Cortex of kidney (tissue), 1 donor: Measurements from ENCODE around the gene FOXC1.

Experiments
- DNase-seq: peaks from one replicate; lab custom pipeline; 2025; lab: John Stamatoyannopoulos, UW

FOXC1 gene

GRCh38 chr6:1600063-1600763, 9.5 kb upstream of the FOXC1 start:
- DNase-seq: no peak

GRCh38 chr6:1600764-1601157, 9.0 kb upstream of the FOXC1 start:
- no peak for DNase-seq

GRCh38 chr6:1601158-1602048, 8.3 kb upstream of the FOXC1 start:
- DNase-seq: no peak

DNA sequence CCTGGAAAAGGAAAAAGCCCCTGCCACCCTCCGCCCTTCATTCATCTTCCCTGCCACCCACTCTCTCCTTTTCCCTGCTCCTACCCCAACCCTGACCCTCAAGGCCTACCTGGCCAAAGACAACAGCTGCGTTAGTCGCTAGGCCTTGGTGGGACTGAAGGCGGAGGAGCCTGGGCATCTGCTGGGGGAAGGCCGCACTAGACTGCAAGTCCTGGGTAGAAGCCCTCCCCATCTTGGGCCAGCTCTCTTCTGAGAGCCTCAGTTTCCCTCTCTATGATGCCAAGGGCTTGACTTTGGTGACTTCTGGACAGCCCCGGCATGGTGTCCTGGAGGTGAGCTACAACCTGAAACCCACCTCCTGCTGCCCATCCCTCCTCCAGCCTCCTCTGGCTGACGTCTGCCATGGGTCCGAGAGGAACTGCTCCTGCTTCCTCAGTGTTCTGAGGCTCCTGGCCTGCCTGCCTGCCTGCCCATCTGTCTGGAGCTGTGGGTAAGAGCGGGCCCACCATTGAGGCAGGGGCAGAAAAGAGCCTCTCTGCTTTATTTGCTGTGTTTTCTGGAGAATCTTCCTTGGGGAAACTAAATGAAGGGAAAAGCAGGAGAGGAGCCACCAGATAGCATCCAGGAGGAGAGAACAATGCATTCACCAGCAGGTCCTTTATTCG, 7.5 kb upstream of the FOXC1 start:
- no peak for DNase-seq

- DNase-seq: no peak
These were observed 6.0 kb upstream of the FOXC1 start for GRCh38 chr6:1603708-1604107.

GRCh38 chr6:1604158-1605003, 5.3 kb upstream of the FOXC1 start:
- DNase-seq: no peak

GRCh38 chr6:1605004-1605892, 4.5 kb upstream of the FOXC1 start:
- no peak for DNase-seq

- DNase-seq: no peak
These were observed 3.6 kb upstream of the FOXC1 start for GRCh38 chr6:1605893-1606779.

- no peak for DNase-seq
These were observed 2.8 kb upstream of the FOXC1 start for GRCh38 chr6:1606780-1607515.

DNA sequence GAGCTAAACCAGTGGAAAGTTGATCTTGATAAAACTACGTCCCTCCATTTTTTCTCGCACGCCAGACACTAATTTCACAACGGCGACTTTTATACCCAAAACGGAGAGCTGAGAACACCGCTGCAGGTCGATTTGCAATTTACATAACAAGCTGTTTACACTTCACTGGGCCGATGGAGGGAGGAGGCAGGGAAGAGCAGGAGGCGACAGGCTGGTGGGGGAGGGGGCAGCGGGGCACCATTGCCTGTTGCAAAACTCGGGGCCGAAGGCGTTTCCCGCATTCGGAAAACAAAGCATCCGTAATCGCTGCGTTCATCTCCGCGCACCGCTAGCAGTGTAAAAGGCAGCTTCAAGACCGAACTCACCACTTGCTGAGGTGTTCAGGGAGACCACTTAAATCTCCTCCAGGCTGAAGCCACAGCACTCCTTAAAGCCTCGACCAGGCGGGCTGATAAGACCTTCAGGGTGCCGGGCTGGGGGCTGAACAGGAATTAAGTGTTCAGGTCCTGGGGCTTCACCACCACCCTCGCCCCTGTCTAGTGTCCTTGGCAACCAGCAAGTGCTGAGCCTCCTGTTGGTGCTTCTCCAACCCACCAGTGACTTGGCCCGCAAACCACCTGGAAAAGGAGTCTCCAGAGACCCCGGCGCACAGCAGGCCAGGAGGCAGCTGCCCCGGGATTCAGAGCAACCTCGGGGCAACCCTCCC, 2.0 kb upstream of the FOXC1 start:
- no peak for DNase-seq

DNA sequence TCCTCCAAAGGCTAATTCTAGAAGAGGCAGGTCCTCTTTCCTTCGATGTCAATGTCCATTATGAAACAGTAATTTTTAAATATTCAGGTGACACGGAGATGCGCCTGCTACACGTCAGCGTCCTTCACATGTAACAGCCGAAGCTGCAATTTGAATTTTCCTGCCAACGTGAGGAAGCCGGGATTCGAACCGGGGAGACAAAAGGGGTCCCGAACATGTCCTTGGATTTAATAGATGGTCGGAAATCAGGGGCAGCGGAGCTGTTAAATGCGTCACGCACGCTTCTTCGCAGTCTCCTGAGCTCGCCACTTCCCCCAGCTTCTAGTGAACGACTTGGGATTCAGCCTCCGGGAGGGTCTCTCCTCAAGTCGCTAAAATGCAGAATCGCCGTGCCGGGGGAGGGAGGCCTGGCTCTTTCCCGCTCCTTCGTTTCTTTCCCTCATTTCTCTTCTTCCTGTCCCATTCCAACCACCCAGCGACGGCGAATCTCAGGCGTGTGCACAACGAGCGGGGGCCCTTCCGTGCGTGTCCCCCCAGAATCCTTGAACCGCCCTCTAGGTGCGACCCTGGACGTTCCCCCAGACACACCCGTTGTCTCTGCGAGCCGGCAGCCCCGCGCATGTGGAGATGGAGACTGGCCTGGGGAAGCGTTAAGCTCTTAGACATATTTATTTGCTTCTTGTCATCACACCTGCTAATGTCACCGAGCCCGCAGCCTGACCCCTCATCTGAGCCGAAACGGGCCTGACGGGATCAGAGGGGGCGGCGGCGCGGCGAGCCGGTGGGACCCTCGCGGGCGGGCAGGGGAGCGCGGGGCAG, 1.3 kb upstream of the FOXC1 start:
- no peak for DNase-seq

GRCh38 chr6:1609041-1609647, 571 bp upstream of the FOXC1 start:
- no peak for DNase-seq

GRCh38 chr6:1610497-1611321, 994 bp downstream of the FOXC1 start:
- DNase-seq: no peak

DNA sequence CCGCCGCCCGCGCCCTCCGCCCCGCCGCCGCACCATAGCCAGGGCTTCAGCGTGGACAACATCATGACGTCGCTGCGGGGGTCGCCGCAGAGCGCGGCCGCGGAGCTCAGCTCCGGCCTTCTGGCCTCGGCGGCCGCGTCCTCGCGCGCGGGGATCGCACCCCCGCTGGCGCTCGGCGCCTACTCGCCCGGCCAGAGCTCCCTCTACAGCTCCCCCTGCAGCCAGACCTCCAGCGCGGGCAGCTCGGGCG, 1.5 kb downstream of the FOXC1 start:
- no peak for DNase-seq

DNA sequence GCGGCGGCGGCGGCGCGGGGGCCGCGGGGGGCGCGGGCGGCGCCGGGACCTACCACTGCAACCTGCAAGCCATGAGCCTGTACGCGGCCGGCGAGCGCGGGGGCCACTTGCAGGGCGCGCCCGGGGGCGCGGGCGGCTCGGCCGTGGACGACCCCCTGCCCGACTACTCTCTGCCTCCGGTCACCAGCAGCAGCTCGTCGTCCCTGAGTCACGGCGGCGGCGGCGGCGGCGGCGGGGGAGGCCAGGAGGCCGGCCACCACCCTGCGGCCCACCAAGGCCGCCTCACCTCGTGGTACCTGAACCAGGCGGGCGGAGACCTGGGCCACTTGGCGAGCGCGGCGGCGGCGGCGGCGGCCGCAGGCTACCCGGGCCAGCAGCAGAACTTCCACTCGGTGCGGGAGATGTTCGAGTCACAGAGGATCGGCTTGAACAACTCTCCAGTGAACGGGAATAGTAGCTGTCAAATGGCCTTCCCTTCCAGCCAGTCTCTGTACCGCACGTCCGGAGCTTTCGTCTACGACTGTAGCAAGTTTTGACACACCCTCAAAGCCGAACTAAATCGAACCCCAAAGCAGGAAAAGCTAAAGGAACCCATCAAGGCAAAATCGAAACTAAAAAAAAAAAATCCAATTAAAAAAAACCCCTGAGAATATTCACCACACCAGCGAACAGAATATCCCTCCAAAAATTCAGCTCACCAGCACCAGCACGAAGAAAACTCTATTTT, 2.0 kb downstream of the FOXC1 start:
- no peak for DNase-seq
